Prostate gland (tissue), 2 donors: ENCODE data around the gene PIP.

Experiments used
- POLR2AphosphoS5 ChIP-seq: sonication (generic); formaldehyde crosslinking; IDR thresholded peaks from one replicate; pipeline ENCODE4 v1.6.1; 2017; ENCODE audit warnings: antibody characterized with exemption
- TF ChIP-seq, protein P1 (sequence below), 4 experiments: fragments of 200-600 bp in 2 of 4; fragments of 450-650 bp in 2 of 4; sonication (generic) in 2 of 4; IDR thresholded peaks; 1 replicate in 3 of 4; 2 replicates in 1 of 4; pipeline ENCODE4 v1.5.1; 2016 to 2019; ENCODE audit warnings: antibody characterized with exemption in 4 of 4, mild to moderate bottlenecking in 2 of 4, moderate library complexity in 2 of 4

GRCh38 chr7:143148651-143149050 is 16.8 kb downstream of the PIP start:
- TF ChIP-seq, protein P1, sequence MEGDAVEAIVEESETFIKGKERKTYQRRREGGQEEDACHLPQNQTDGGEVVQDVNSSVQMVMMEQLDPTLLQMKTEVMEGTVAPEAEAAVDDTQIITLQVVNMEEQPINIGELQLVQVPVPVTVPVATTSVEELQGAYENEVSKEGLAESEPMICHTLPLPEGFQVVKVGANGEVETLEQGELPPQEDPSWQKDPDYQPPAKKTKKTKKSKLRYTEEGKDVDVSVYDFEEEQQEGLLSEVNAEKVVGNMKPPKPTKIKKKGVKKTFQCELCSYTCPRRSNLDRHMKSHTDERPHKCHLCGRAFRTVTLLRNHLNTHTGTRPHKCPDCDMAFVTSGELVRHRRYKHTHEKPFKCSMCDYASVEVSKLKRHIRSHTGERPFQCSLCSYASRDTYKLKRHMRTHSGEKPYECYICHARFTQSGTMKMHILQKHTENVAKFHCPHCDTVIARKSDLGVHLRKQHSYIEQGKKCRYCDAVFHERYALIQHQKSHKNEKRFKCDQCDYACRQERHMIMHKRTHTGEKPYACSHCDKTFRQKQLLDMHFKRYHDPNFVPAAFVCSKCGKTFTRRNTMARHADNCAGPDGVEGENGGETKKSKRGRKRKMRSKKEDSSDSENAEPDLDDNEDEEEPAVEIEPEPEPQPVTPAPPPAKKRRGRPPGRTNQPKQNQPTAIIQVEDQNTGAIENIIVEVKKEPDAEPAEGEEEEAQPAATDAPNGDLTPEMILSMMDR (IDR thresholded peaks at IDR 0.05) = no peak
- TF ChIP-seq POLR2AphosphoS5 = no peak
